Neutrophil (primary cell): ENCODE data around the gene TPRG1.

Experiments
- H3K27ac ChIP-seq: fragments of 200-600 bp; sonication (generic); 2 replicates; pipeline ENCODE4 v1.5.1; 2016; ENCODE audit warnings: mild to moderate bottlenecking, moderate library complexity
- H3K27me3 ChIP-seq: fragments of 200-600 bp; sonication (generic); 2 replicates; pipeline ENCODE4 v1.6.0; 2016; ENCODE audit warnings: mild to moderate bottlenecking
- H3K36me3 ChIP-seq: fragments of 200-600 bp; sonication (generic); 2 replicates; pipeline ENCODE4 v1.5.1; 2017
- H3K4me1 ChIP-seq, 2 experiments: fragments of 200-600 bp in 1 of 2; sonication (generic) in 1 of 2; 1 replicate in 1 of 2; 2 replicates in 1 of 2; pipeline versions ENCODE4 v1.5.1 to v1.6.1; 2013 to 2016; ENCODE audit warnings: low read depth in 1 of 2, low read length in 1 of 2, mild to moderate bottlenecking in 1 of 2, moderate library complexity in 1 of 2; ENCODE audit not compliant: control insufficient read depth in 1 of 2, insufficient read depth in 1 of 2
- H3K4me3 ChIP-seq, 2 experiments: fragments of 200-600 bp in 1 of 2; sonication (generic) in 1 of 2; 1 replicate in 1 of 2; 2 replicates in 1 of 2; pipeline ENCODE4 v1.5.1; 2013 to 2016; ENCODE audit warnings: low read depth in 1 of 2, low read length in 1 of 2, mild to moderate bottlenecking in 1 of 2, moderate library complexity in 1 of 2
- H3K9me3 ChIP-seq: fragments of 200-600 bp; sonication (generic); 2 replicates; pipeline ENCODE4 v1.5.1; 2016
- CTCF ChIP-seq: fragments of 200-600 bp; sonication (generic); IDR thresholded peaks from 2 replicates; pipeline ENCODE4 v1.5.1; 2016; ENCODE audit warnings: antibody characterized with exemption

Gene TPRG1

DNA sequence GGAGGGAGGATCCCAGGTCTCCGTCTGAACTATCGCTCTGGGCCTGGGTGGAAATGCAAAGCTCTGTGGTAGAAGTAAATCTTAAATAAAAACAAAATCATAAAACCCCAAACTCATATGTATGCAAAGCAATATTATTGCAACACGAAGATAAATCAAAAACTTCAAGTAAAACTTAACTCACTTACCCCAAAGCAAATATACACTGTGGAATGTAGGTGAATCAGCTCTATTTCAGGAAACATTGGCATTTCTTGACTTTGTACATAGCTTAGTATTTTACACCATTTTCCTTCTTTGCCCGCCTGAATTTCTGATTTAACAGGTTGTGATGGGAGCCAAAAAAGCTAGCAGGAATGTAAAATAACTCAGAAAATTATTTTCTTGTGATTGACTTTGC lies 126.2 kb downstream of the TPRG1 start:
- no peak for TF ChIP-seq CTCF
- H3K27ac ChIP-seq: no peak overlapping the region
- H3K27me3 ChIP-seq: no peaks in the 10 kb centered on the region
- no peak overlapping the region for H3K4me3 ChIP-seq
- H3K36me3 ChIP-seq: no peaks in the 10 kb centered on the region
- H3K4me1 ChIP-seq: no peaks in the 10 kb centered on the region
- H3K9me3 ChIP-seq: no peaks in the 10 kb centered on the region

GRCh38 chr3:189298469-189299375 lies 127.0 kb downstream of the TPRG1 start:
- TF ChIP-seq CTCF: no peak
- H3K4me1 ChIP-seq: no peaks in the 10 kb centered on the region
- no peak overlapping the region for H3K4me3 ChIP-seq
- no peaks in the 10 kb centered on the region for H3K9me3 ChIP-seq
- H3K27me3 ChIP-seq: no peaks in the 10 kb centered on the region
- no peak overlapping the region for H3K27ac ChIP-seq
- no peaks in the 10 kb centered on the region for H3K36me3 ChIP-seq

GRCh38 chr3:189300345-189300744 lies 128.6 kb downstream of the TPRG1 start:
- no peak for TF ChIP-seq CTCF
- no peak overlapping the region for H3K4me3 ChIP-seq
- H3K9me3 ChIP-seq: no peaks in the 10 kb centered on the region
- H3K4me1 ChIP-seq: no peaks in the 10 kb centered on the region
- no peaks in the 10 kb centered on the region for H3K27me3 ChIP-seq
- no peak overlapping the region for H3K27ac ChIP-seq
- H3K36me3 ChIP-seq: no peaks in the 10 kb centered on the region

GRCh38 chr3:189301479-189301878 lies 129.7 kb downstream of the TPRG1 start:
- Histone ChIP-seq H3K27me3 (no peaks in the 10 kb centered on the region), H3K27ac (no peak overlapping the region), H3K4me1 (no peaks in the 10 kb centered on the region), H3K36me3 (no peaks in the 10 kb centered on the region), H3K4me3 (no peak overlapping the region), H3K9me3 (no peaks in the 10 kb centered on the region)
- no peak for TF ChIP-seq CTCF

GRCh38 chr3:189303584-189303983 lies 131.8 kb downstream of the TPRG1 start:
- Histone ChIP-seq H3K27ac (no peak overlapping the region), H3K4me3 (no peak overlapping the region), H3K36me3 (no peaks in the 10 kb centered on the region), H3K27me3 (no peaks in the 10 kb centered on the region), H3K9me3 (no peaks in the 10 kb centered on the region), H3K4me1 (no peaks in the 10 kb centered on the region)
- TF ChIP-seq CTCF: no peak
